ENCODE results near the gene ARL2BP.

DNA sequence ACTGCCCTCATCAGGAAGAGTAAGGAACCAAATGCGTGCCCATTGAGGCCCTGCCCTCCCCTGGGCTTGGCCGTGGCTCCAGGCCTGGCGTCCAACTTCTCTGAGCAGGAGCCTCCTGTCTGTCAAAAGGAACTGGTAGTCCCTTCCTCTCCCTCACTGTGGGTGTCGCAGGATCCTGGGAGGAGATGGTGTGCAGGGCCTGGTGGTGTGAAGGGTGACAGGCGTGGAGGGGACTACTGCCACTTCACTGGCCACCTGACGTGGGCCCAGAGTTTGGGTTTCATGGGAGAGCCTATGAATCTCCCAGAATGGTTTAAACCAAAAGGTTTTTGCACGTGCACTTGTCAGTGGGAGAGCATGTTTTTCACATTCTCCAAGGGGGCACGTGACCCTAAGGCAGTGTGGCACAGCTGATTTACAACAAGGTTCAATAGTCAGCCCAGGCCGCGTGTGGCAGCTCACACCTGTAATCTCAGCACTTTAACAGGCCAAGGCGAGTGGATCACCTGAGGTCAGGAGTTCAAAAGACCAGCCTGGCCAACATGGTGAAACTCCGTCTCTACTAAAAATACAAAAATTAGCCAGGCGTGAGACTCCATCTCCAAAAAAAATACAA lies 12.5 kb downstream of the ARL2BP start:
- TF ChIP-seq PATZ1 (CRISPR knock-in tag; IDR thresholded peaks at IDR 0.05; ENCODE audit: borderline replicate concordance): no peak
- TF ChIP-seq ZNF70 (CRISPR knock-in tag; IDR thresholded peaks at IDR 0.05): no peak
- TF ChIP-seq ISL1 (CRISPR knock-in tag; IDR thresholded peaks at IDR 0.05): no peak
- TF ChIP-seq BACH2 (CRISPR knock-in tag; IDR thresholded peaks at IDR 0.05; ENCODE audit: borderline replicate concordance): no peak
- TF ChIP-seq RARB (CRISPR knock-in tag; IDR thresholded peaks at IDR 0.05): no peak
- TF ChIP-seq GLIS3 (CRISPR knock-in tag; IDR thresholded peaks at IDR 0.05): no peak
- no peak for TF ChIP-seq TCF4 (CRISPR knock-in tag; IDR thresholded peaks at IDR 0.05; ENCODE audit: borderline replicate concordance)
- TF ChIP-seq ZFP30 (CRISPR knock-in tag; IDR thresholded peaks at IDR 0.05): no peak
- TF ChIP-seq, protein P1, sequence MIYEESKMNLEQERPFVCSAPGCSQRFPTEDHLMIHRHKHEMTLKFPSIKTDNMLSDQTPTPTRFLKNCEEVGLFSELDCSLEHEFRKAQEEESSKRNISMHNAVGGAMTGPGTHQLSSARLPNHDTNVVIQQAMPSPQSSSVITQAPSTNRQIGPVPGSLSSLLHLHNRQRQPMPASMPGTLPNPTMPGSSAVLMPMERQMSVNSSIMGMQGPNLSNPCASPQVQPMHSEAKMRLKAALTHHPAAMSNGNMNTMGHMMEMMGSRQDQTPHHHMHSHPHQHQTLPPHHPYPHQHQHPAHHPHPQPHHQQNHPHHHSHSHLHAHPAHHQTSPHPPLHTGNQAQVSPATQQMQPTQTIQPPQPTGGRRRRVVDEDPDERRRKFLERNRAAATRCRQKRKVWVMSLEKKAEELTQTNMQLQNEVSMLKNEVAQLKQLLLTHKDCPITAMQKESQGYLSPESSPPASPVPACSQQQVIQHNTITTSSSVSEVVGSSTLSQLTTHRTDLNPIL (CRISPR knock-in tag; IDR thresholded peaks at IDR 0.05; ENCODE audit: low read depth): no peak
- no peak for TF ChIP-seq ESRRG (CRISPR knock-in tag; IDR thresholded peaks at IDR 0.05)
- TF ChIP-seq, protein P2, sequence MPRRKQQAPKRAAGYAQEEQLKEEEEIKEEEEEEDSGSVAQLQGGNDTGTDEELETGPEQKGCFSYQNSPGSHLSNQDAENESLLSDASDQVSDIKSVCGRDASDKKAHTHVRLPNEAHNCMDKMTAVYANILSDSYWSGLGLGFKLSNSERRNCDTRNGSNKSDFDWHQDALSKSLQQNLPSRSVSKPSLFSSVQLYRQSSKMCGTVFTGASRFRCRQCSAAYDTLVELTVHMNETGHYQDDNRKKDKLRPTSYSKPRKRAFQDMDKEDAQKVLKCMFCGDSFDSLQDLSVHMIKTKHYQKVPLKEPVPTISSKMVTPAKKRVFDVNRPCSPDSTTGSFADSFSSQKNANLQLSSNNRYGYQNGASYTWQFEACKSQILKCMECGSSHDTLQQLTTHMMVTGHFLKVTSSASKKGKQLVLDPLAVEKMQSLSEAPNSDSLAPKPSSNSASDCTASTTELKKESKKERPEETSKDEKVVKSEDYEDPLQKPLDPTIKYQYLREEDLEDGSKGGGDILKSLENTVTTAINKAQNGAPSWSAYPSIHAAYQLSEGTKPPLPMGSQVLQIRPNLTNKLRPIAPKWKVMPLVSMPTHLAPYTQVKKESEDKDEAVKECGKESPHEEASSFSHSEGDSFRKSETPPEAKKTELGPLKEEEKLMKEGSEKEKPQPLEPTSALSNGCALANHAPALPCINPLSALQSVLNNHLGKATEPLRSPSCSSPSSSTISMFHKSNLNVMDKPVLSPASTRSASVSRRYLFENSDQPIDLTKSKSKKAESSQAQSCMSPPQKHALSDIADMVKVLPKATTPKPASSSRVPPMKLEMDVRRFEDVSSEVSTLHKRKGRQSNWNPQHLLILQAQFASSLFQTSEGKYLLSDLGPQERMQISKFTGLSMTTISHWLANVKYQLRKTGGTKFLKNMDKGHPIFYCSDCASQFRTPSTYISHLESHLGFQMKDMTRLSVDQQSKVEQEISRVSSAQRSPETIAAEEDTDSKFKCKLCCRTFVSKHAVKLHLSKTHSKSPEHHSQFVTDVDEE (CRISPR knock-in tag; IDR thresholded peaks at IDR 0.05): no peak
- TF ChIP-seq PPARA (CRISPR knock-in tag; IDR thresholded peaks at IDR 0.05; ENCODE audit: borderline replicate concordance): no peak

Data from SK-N-SH treated with all-trans-retinoic acid at 6 μM for 48 hours (cell line).